ENCODE results near the gene FCN2. TPM values are rescaled to one million over a fixed set of nuclear protein-coding genes. Genes with fewer than 3 reads are reported as not detected.

FCN2 gene
- total RNA-seq, 1 donor from 2014 or later = not detected

DNA sequence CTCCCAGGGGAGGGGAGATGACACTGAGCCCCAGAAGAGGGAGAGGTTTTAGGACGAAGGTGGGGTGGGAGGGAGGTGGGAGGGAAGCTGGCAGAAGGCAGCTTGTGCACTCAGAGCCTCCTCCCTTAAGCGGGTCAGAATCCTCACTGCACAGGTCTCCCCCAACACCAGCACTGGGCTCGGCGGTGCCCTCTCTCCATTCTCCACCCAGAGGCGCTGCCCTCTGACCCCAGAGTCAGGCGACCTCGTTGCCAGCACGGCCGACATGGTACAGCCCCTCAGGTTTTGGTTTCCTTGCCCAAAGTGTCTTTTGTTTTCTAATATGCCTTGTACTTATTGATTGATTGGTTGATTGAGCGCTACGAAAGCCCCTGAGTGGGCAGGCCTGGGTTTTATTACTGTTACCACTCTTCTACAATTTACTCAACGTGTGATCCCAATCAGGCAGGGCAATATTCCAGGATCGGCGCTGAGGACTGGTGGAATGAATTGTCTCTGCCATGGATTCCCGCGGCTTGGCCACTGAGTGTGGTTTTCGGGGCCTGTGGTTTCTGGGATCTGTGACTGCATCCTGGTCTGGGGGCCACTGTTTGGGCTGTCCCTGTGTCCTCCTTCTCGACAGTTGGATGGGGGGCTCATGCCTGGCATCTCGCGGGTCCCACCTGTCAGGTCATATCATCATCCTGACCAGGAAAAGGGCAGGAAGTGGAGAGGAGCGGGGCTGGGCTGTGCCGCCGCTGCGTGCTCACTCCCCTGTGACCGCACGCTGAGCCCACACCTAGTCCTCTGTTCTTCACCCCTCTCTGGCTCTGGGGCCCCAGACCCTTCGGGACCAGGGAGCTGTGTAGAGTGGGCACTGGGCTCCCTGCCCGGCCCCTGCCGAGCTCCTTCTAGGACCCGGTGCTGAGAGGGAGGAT is 9.6 kb upstream of the FCN2 start:
- TF ChIP-seq, protein P1, sequence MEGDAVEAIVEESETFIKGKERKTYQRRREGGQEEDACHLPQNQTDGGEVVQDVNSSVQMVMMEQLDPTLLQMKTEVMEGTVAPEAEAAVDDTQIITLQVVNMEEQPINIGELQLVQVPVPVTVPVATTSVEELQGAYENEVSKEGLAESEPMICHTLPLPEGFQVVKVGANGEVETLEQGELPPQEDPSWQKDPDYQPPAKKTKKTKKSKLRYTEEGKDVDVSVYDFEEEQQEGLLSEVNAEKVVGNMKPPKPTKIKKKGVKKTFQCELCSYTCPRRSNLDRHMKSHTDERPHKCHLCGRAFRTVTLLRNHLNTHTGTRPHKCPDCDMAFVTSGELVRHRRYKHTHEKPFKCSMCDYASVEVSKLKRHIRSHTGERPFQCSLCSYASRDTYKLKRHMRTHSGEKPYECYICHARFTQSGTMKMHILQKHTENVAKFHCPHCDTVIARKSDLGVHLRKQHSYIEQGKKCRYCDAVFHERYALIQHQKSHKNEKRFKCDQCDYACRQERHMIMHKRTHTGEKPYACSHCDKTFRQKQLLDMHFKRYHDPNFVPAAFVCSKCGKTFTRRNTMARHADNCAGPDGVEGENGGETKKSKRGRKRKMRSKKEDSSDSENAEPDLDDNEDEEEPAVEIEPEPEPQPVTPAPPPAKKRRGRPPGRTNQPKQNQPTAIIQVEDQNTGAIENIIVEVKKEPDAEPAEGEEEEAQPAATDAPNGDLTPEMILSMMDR (IDR thresholded peaks at IDR 0.05) = no peak
- TF ChIP-seq EZH2phosphoT487 (IDR thresholded peaks at IDR 0.05) (no peak), EZH2 (IDR thresholded peaks at IDR 0.05) (no peak)
- Histone ChIP-seq H3K79me2 (ENCODE audit: low read depth) (no peaks in the 10 kb centered on the region), H3K4me1 (no peaks in the 10 kb centered on the region), H3K27ac (no peak overlapping the region), H3K27me3 (no peaks in the 10 kb centered on the region), H3K4me3 (no peak overlapping the region), H3K9me3 (ENCODE audit: low read depth) (no peaks in the 10 kb centered on the region), H4K20me1 (ENCODE audit: low read depth) (no peaks in the 10 kb centered on the region), H3K9ac (no peak overlapping the region), H3K36me3 (no peaks in the 10 kb centered on the region), H2AFZ (replicated peaks) (no peak overlapping the region), H3K4me2 (no peak overlapping the region), H3F3A (ENCODE audit: low read depth) (no peaks in the 10 kb centered on the region)
- no peak for DNase-seq (ENCODE audit: low spot score)
- H3K4me3 Mint-ChIP-seq = no peak overlapping the region
- H3K9me3 Mint-ChIP-seq = peaks cover 2% of the 10 kb centered on the region
- H3K36me3 Mint-ChIP-seq = no peaks in the 10 kb centered on the region
- H3K4me1 Mint-ChIP-seq = no peaks in the 10 kb centered on the region
- H3K27me3 Mint-ChIP-seq (ENCODE audit: insufficient read depth, low read depth) = peaks cover 13% of the 10 kb centered on the region
- no peak overlapping the region for H3K27ac Mint-ChIP-seq

DNA sequence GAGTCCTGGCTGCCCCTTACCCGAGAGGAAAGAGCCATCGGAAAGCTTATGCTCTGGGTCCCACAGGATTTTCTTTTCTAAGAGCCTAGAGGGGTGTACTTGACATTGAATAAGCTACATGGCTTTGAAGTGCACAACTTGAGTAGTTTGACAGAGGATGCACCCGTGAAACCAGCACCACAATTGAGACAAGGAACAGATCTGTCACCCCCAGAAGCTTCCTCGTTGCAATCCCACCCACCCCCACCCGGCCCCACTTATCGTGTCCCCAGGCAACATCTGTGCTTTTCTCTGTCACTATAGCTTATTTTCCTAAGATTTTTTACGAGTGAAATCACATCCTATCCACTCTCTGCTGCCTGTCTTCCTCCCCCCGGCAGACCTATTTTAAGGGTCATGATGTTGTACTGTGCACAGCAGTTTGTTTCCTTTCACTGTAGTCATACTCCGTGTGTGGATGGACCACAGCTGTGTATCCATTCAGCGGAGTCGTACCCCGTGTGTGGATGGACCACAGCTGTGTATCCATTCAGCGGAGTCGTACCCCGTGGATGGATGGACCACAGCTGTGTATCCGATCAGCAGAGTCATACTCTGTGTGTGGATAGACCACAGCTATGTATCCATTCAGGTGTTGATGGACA is 8.8 kb upstream of the FCN2 start:
- Mint-ChIP-seq H3K36me3 (no peaks in the 10 kb centered on the region), H3K27me3 (ENCODE audit: insufficient read depth, low read depth) (peaks cover 13% of the 10 kb centered on the region), H3K4me3 (no peak overlapping the region), H3K4me1 (no peaks in the 10 kb centered on the region), H3K9me3 (peaks cover 2% of the 10 kb centered on the region), H3K27ac (peak overlapping the region; percentile 58)
- no peak for DNase-seq (ENCODE audit: low spot score)
- no peaks in the 10 kb centered on the region for H3K9me3 ChIP-seq (ENCODE audit: low read depth)
- no peaks in the 10 kb centered on the region for H3F3A ChIP-seq (ENCODE audit: low read depth)
- no peaks in the 10 kb centered on the region for H4K20me1 ChIP-seq (ENCODE audit: low read depth)
- no peaks in the 10 kb centered on the region for H3K27me3 ChIP-seq
- H3K4me2 ChIP-seq = no peak overlapping the region
- no peak overlapping the region for H2AFZ ChIP-seq (replicated peaks)
- no peaks in the 10 kb centered on the region for H3K4me1 ChIP-seq
- H3K9ac ChIP-seq = no peak overlapping the region
- H3K36me3 ChIP-seq = no peaks in the 10 kb centered on the region
- no peak overlapping the region for H3K27ac ChIP-seq
- TF ChIP-seq EZH2phosphoT487 (IDR thresholded peaks at IDR 0.05) (no peak), EZH2 (IDR thresholded peaks at IDR 0.05) (no peak)
- TF ChIP-seq, protein P1 (IDR thresholded peaks at IDR 0.05) = no peak
- H3K79me2 ChIP-seq (ENCODE audit: low read depth) = no peaks in the 10 kb centered on the region
- H3K4me3 ChIP-seq = no peak overlapping the region

DNA sequence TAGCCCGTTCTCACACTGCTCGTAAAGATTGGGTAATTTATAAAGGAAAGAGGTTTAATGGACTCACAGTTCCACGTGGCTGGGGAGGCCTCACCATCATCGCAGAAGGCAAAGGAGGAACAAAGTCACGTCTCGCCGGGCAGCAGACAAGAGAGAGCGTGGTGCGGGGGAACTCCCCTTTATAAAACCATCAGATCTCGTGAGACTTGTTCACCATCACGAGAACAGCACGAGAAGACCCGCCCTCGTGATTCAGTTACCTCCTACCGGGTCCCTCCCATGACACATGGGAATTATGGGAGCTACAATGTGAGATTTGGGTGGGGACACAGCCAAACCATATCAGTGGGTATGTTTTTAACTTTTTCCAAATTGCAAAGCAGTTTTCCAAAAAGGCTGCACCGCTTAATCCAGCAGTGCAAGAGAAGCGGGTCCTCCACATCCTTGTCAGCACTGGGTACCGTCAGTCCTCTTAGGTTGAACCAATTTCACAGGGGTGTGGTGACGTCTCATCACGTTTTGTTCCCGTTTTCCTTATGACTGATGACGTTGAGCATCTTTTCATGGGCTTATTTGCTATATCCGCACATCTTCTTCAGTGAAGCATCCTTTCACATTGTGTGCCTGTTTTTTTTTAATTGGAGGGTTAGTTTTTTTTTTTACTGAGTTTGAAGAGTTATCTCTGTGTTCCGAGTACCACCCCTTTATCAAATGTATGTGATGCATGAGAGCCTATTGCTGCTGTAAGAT is 8.0 kb upstream of the FCN2 start:
- H3K27me3 ChIP-seq = no peaks in the 10 kb centered on the region
- DNase-seq (ENCODE audit: low spot score) = no peak
- no peak overlapping the region for H3K4me2 ChIP-seq
- no peaks in the 10 kb centered on the region for H3K4me1 ChIP-seq
- Mint-ChIP-seq H3K27me3 (ENCODE audit: insufficient read depth, low read depth) (peaks cover 15% of the 10 kb centered on the region), H3K9me3 (peaks cover 2% of the 10 kb centered on the region), H3K4me3 (no peak overlapping the region), H3K27ac (no peak overlapping the region), H3K4me1 (no peaks in the 10 kb centered on the region), H3K36me3 (no peaks in the 10 kb centered on the region)
- H3K9me3 ChIP-seq (ENCODE audit: low read depth) = no peaks in the 10 kb centered on the region
- H3K36me3 ChIP-seq = no peaks in the 10 kb centered on the region
- no peaks in the 10 kb centered on the region for H4K20me1 ChIP-seq (ENCODE audit: low read depth)
- H3K27ac ChIP-seq = no peak overlapping the region
- H3F3A ChIP-seq (ENCODE audit: low read depth) = no peaks in the 10 kb centered on the region
- H3K4me3 ChIP-seq = no peak overlapping the region
- no peak overlapping the region for H3K9ac ChIP-seq
- no peaks in the 10 kb centered on the region for H3K79me2 ChIP-seq (ENCODE audit: low read depth)
- TF ChIP-seq EZH2phosphoT487 (IDR thresholded peaks at IDR 0.05) (no peak), EZH2 (IDR thresholded peaks at IDR 0.05) (no peak)
- TF ChIP-seq, protein P1 (IDR thresholded peaks at IDR 0.05) = no peak
- no peak overlapping the region for H2AFZ ChIP-seq (replicated peaks)

Data from neural progenitor cell (in vitro differentiated cells).